K562 (cell line): ENCODE data around the gene GPR32. TPM values are rescaled to one million over a fixed set of nuclear protein-coding genes. Genes with fewer than 3 reads are reported as not detected.
"Not testable (repeated sequence)": the region's sequence is repeated elsewhere in the genome, so short reads cannot be mapped to it uniquely, and the experiment has no call there.

Experiments
- ATAC-seq: fragments of 200-7000 bp; cut with Tn5 transposase; 3 replicates; pipeline ENCODE4 v1.9.1; 2020; ENCODE audit warnings: moderate library complexity
- BruUV-seq: library from RNA; stranded (reverse); fragments of 400-500 nt; replicated peaks from 2 replicates; lab custom pipeline; 2021; lab: Mats Ljungman, UMichigan
- CTCF ChIA-PET: fragments of 300-600 bp; formaldehyde crosslinking; extraction: SDS; loops from one replicate; lab custom pipeline; 2021; ENCODE audit warnings: low intra/inter-chr PET ratio; lab: Yijun Ruan, JAX
- POLR2A ChIA-PET: fragments of 300-600, 350-650 bp; sonication (Branson Sonifier 250); formaldehyde crosslinking; extraction: SDS; loops from one replicate; lab custom pipeline; 2021; ENCODE audit warnings: antibody characterized with exemption, inconsistent platforms; lab: Yijun Ruan, JAX
- DNase-seq, 4 experiments: peaks; one replicate each; pipeline versions ENCODE4 v3.0.0 to v3.0.0-alpha.2; 2011 to 2018; ENCODE audit warnings: low spot score in 3 of 4, mixed read lengths in 3 of 4; ENCODE audit errors: extremely low read depth in 1 of 4
- FAIRE-seq: peaks from 2 replicates; lab custom pipeline; 2011; peaks lifted over from hg19 to GRCh38; lab: Jason Lieb, UNC
- H2AFZ ChIP-seq: 2 replicates; pipeline ENCODE4 v1.6.0; 2011; ENCODE audit warnings: low read depth, low read length, control low read depth, inconsistent platforms
- H3K27ac ChIP-seq: fragments of 200-600 bp; 3 replicates; pipeline ENCODE4 v1.8.0; 2011; ENCODE audit warnings: low read depth, mild to moderate bottlenecking, control low read depth, inconsistent platforms, low read length, moderate library complexity, mixed read lengths; ENCODE audit errors: extremely low read depth
- H3K27me3 ChIP-seq, 2 experiments: fragments of 300-600 bp in 1 of 2; 2 replicates in 1 of 2; 3 replicates in 1 of 2; pipeline versions ENCODE4 v1.6.0 to v1.8.0; 2011; ENCODE audit warnings: inconsistent platforms in 2 of 2, low read length in 2 of 2, mild to moderate bottlenecking in 1 of 2, mixed read lengths in 1 of 2, moderate library complexity in 1 of 2; ENCODE audit not compliant: control insufficient read depth in 2 of 2, insufficient read depth in 2 of 2
- H3K36me3 ChIP-seq: fragments of 300-600 bp; 3 replicates; pipeline ENCODE4 v1.8.0; 2011; ENCODE audit warnings: mild to moderate bottlenecking, low read length, inconsistent platforms; ENCODE audit not compliant: control insufficient read depth, insufficient read depth
- H3K4me1 ChIP-seq, 2 experiments: fragments of 200-600 bp in 1 of 2; replicated peaks in 1 of 2; 2 replicates in 1 of 2; 3 replicates in 1 of 2; pipeline versions ENCODE4 v1.5.1 to v1.8.0; 2011; ENCODE audit warnings: inconsistent platforms in 2 of 2, low read length in 2 of 2, mild to moderate bottlenecking in 1 of 2, mixed read lengths in 1 of 2, moderate library complexity in 1 of 2; ENCODE audit not compliant: control insufficient read depth in 2 of 2, insufficient read depth in 2 of 2
- H3K4me2 ChIP-seq: 2 replicates; pipeline ENCODE4 v1.6.1; 2011; ENCODE audit warnings: low read length, control low read depth, inconsistent platforms, mixed read lengths; ENCODE audit not compliant: insufficient read depth
- H3K4me3 ChIP-seq: fragments of 200-600 bp; sonication (generic), shearing (Covaris generic); 2 replicates; pipeline ENCODE4 v1.5.1; 2016; ENCODE audit warnings: control low read depth, inconsistent platforms
- H3K79me2 ChIP-seq: fragments of 200-600 bp; 3 replicates; pipeline ENCODE4 v1.8.0; 2011; ENCODE audit warnings: low read length, inconsistent platforms; ENCODE audit not compliant: control insufficient read depth, insufficient read depth
- H3K9ac ChIP-seq, 2 experiments: 2 replicates each; pipeline versions ENCODE4 v1.6.0 to v1.6.1; 2011; ENCODE audit warnings: low read depth in 2 of 2, low read length in 2 of 2, control low read depth in 1 of 2, inconsistent platforms in 1 of 2, mild to moderate bottlenecking in 1 of 2, mixed read lengths in 1 of 2; ENCODE audit not compliant: insufficient read depth in 1 of 2
- H3K9me1 ChIP-seq: one replicate; pipeline ENCODE4 v1.6.0; 2011; ENCODE audit warnings: inconsistent platforms, mild to moderate bottlenecking, low read length, moderate library complexity; ENCODE audit not compliant: control insufficient read depth, insufficient read depth
- H3K9me3 ChIP-seq: replicated peaks from 2 replicates; pipeline ENCODE4 v1.5.1; 2011; ENCODE audit warnings: low read depth, low read length, inconsistent platforms; ENCODE audit not compliant: control insufficient read depth, insufficient read depth
- H4K20me1 ChIP-seq: replicated peaks from 2 replicates; pipeline ENCODE4 v1.6.1; 2011; ENCODE audit warnings: low read length, inconsistent platforms, mixed read lengths; ENCODE audit not compliant: control insufficient read depth, insufficient read depth
- WGBS: fragments of 100-300 bp; shearing (Covaris generic); methylation state at CpG from one replicate; pipeline ENCODE4 v1.1.6; 2016; ENCODE audit warnings: low coverage, mixed read lengths; ENCODE audit not compliant: insufficient coverage; ENCODE audit errors: missing lambda C conversion rate; 5-methylcytosine and 5-hydroxymethylcytosine counted together
- in situ Hi-C: fragments of 300-500 bp; cut with MboI; formaldehyde crosslinking; loops from 4 replicates; pipeline ENCODE4 v1.15.0; 2018; ENCODE audit warnings: inconsistent platforms, mixed read lengths
- intact Hi-C: fragments of 100-400 bp; cut with micrococcal nuclease; formaldehyde crosslinking; loops from 2 replicates; pipeline ENCODE4 v1.14.2; 2022
- polyA plus RNA-seq, 8 experiments: library from polyadenylated mRNA; depleted of rRNA in 4 of 8; stranded (reverse) in 5 of 8; unstranded in 3 of 8; fragments of >200 nt; fragmentation: Nextera tagmentation in 2 of 8; fragmentation: Illumina TruSeq in 1 of 8; extraction: Ambion mirVana in 2 of 8; extraction: Trizol in 1 of 8; gene quantifications; 2 replicates each; pipeline versions ENCODE4 v1.2.1 to v1.2.3, GENCODE V29; 2011 to 2014; ENCODE audit warnings: inconsistent platforms in 1 of 8, missing spikeins in 1 of 8
- total RNA-seq, 7 experiments: library from RNA; depleted of rRNA in 6 of 7; stranded (reverse); fragments of >200 nt in 6 of 7; fragmentation: Illumina TruSeq in 2 of 7; extraction: Trizol in 2 of 7; gene quantifications; 2 replicates each; pipeline versions ENCODE4 v1.2.1 to v1.2.3, GENCODE V29; 2011 to 2021; ENCODE audit warnings: low replicate concordance in 1 of 7

The GPR32 gene
- total and polyA plus RNA-seq, 9 of the 15 experiments (the other 6 are each of a cell fraction or from before 2014, with no cell fraction given) = not detected

GRCh38 chr19:50761501-50761900 is 8.8 kb upstream of the GPR32 start:
- H2AFZ ChIP-seq = peak overlapping the region; percentile 84
- FAIRE-seq, H3K4me2 ChIP-seq, in situ Hi-C loops, H3K4me3 ChIP-seq, ATAC-seq, H3K27me3 ChIP-seq, DNase-seq, H3K9ac ChIP-seq, CTCF ChIA-PET, H3K27ac ChIP-seq, H3K36me3 ChIP-seq, BruUV-seq, H3K9me1 ChIP-seq, H4K20me1 ChIP-seq, intact Hi-C loops, H3K79me2 ChIP-seq, H3K9me3 ChIP-seq: not testable (repeated sequence)
- POLR2A ChIA-PET = interaction anchor here (1.4 kb wide), 1 partner anchor 20 kb away, joined by 3 read pairs; no protein-coding TSS in a partner anchor
- H3K4me1 ChIP-seq = peaks cover 6 to 14% of the 10 kb centered on the region in 2 experiments; a peak in 4 of 5 replicates
- 52% methylated on average over 3 of the region's 3 CpGs for WGBS

- 38% methylated on average over 9 of the region's 13 CpGs for WGBS
- intact Hi-C loops, ATAC-seq, H3K27me3 ChIP-seq, DNase-seq, H3K27ac ChIP-seq, H3K4me3 ChIP-seq, H4K20me1 ChIP-seq, H2AFZ ChIP-seq, H3K9me1 ChIP-seq, H3K9me3 ChIP-seq, H3K9ac ChIP-seq, H3K36me3 ChIP-seq, FAIRE-seq, H3K4me2 ChIP-seq, H3K79me2 ChIP-seq, BruUV-seq, in situ Hi-C loops, CTCF ChIA-PET: not testable (repeated sequence)
- POLR2A ChIA-PET = interaction anchor here (1.2 kb wide), 1 partner anchor 41 kb away, joined by 3 read pairs; no protein-coding TSS in a partner anchor
- H3K4me1 ChIP-seq = peaks cover 10 to 24% of the 10 kb centered on the region in 2 experiments
These were observed 6.7 kb upstream of the GPR32 start for GRCh38 chr19:50763521-50763920.
